Epithelial cell of umbilical artery (primary cell): ENCODE data around the gene TMEM176A. TPM values are rescaled to one million over a fixed set of nuclear protein-coding genes. Genes with fewer than 3 reads are reported as not detected.

ENCODE experiments used
- total RNA-seq: library from RNA; depleted of rRNA; stranded (reverse); fragments of >200 nt; gene quantifications from 2 replicates; pipeline ENCODE4 v1.2.3, GENCODE V29; 2014

The TMEM176A gene, protein sequence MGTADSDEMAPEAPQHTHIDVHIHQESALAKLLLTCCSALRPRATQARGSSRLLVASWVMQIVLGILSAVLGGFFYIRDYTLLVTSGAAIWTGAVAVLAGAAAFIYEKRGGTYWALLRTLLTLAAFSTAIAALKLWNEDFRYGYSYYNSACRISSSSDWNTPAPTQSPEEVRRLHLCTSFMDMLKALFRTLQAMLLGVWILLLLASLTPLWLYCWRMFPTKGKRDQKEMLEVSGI
- total RNA-seq, result not detected in 2 replicates

GRCh38 chr7:150800581-150801241 is at the start of gene TMEM176A:
Gene TMEM176A (plus strand): TSS chr7:150800769. CDS start chr7:150801551, 782 bp downstream.

DNA sequence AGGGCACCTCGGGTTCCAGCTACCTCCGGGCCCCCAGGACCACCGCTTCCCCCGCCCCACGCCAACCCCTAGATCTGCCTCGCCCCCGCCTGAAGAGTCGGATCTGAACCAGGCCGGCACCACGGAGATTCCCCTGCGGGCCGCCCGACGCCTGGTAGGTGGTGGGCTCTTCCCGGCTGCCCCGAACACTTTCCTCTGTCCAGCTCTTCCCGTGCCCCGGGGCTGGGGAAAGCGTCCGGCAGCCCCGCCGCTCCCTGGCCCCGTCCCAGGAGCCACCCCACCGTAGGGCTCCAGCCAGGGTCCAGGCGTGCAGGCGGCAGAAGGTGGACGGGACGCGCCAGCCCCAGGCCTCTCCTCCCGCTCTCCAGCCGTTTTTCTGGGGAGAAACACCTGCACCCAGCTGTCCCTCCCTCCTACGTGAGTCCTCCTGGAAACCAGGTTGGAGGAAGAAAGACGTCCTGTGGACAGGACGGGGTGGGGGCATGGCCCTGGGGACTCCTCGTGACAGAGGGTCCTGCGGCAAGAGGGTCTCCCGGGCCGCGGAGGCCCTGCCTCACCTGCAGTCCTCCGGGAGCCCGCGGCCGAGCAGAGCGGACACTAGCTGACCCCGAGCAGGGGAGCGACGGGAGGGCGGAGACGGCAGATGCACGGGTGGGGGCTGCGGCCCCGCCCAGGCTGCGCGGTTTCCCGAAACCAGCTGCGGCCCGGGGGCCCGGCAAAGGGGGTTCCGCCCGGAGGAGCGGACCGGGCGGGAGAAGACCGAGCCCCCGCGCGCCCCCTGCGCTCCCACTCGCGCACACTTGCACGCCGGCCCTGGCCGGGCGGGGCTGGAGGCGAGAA is 608 bp upstream of the TMEM176A start, which contains the start of gene TMEM176B:
TMEM176B (minus strand) TSS at position 624 of the 840 bp plus-strand sequence. CDS start 3,795 bp downstream, outside the sequence.

GRCh38 chr7:150852371-150852905 is 51.9 kb downstream of the TMEM176A start, which contains the start of gene AOC1:
Gene AOC1 (plus strand): TSS chr7:150852517. CDS start chr7:150856471, 3,954 bp downstream.

Other genes with a start within 250 kb of the TMEM176A start
- gene GIMAP4, start 233.4 kb upstream of the TMEM176A start, total RNA-seq, result 332 and 504 TPM in 2 replicates
- gene GIMAP6, start 168.4 kb upstream of the TMEM176A start, total RNA-seq, result 115 and 116 TPM in 2 replicates
- 44.5 and 93.8 TPM in 2 replicates for gene GIMAP2, start 115.1 kb upstream of the TMEM176A start, total RNA-seq
- 14.9 and 20.5 TPM in 2 replicates for gene GIMAP1, start 84.2 kb upstream of the TMEM176A start, total RNA-seq
- gene GIMAP5, start 63.4 kb upstream of the TMEM176A start, total RNA-seq, result 4.2 and 8.1 TPM in 2 replicates
- gene TMEM176B, start 405 bp upstream of the TMEM176A start, total RNA-seq, result not detected in 2 replicates
- not detected in 2 replicates for gene AOC1, start 51.7 kb downstream of the TMEM176A start, total RNA-seq
- under 0.01 and 0.15 TPM in 2 replicates for gene KCNH2, start 177.6 kb downstream of the TMEM176A start, total RNA-seq
- 13.3 and 26.4 TPM in 2 replicates for gene NOS3, start 190.2 kb downstream of the TMEM176A start, total RNA-seq
- not detected in 2 replicates for gene ATG9B, start 223.7 kb downstream of the TMEM176A start, total RNA-seq
- 21.8 and 30.4 TPM in 2 replicates for gene ABCB8, start 227.7 kb downstream of the TMEM176A start, total RNA-seq
- gene ASIC3, start 247.8 kb downstream of the TMEM176A start, total RNA-seq, result not detected in 2 replicates